ENCODE results near the gene RWDD1.

- TF ChIP-seq CTCF (conservative IDR thresholded peaks at IDR 0.05; ENCODE audit: low read depth, low read length) (no peak), EZH2 (IDR thresholded peaks at IDR 0.05; ENCODE audit: low read length, unreplicated experiment) (no peak), EZH2phosphoT487 (IDR thresholded peaks at IDR 0.05; ENCODE audit: borderline replicate concordance, low read length) (no peak)
Measured at GRCh38 chr6:116553451-116553850, 17.9 kb upstream of the RWDD1 start, which contains the start of gene CALHM4.

Measured in PC-3 (cell line).